Measurements from ENCODE around the gene RABEP2.
A peak's percentile ranks its signal among the peaks of the same experiment; 100 is the strongest.
"Not testable (repeated sequence)": the region's sequence is repeated elsewhere in the genome, so short reads cannot be mapped to it uniquely, and the experiment has no call there.

Gene RABEP2

DNA sequence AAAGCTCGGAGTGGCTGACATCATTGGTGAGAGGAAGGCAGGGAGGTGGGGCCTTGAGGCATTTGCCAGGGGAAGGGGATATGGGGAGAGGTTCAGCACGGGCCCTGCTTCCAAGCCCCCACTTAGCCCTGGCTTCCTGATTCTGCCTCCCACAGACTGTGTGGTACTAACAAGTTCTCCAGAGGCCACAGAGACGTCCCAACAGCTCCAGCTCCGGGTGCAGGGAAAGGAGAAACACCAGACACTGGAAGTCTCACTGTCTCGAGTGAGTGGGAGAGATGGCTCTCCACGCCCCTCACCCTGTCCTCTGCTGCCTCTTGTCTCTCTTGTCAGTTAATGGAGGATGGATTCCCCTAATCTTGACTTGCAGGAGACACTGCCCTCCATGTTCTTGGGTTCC lies 33.8 kb upstream of the RABEP2 start:
- DNase-seq (ENCODE audit: low spot score): no peak
- H3K4me3 ChIP-seq: no peak overlapping the region
- TF ChIP-seq CTCF (IDR thresholded peaks at IDR 0.05): no peak

GRCh38 chr16:28958216-28958615 lies 33.2 kb upstream of the RABEP2 start:
- H3K4me3 ChIP-seq: no peak overlapping the region
- DNase-seq (ENCODE audit: low spot score): no peak

More for the DNA sequence above, 33.8 kb upstream of the RABEP2 start:
- no peak overlapping the region for H3K27ac ChIP-seq

DNA sequence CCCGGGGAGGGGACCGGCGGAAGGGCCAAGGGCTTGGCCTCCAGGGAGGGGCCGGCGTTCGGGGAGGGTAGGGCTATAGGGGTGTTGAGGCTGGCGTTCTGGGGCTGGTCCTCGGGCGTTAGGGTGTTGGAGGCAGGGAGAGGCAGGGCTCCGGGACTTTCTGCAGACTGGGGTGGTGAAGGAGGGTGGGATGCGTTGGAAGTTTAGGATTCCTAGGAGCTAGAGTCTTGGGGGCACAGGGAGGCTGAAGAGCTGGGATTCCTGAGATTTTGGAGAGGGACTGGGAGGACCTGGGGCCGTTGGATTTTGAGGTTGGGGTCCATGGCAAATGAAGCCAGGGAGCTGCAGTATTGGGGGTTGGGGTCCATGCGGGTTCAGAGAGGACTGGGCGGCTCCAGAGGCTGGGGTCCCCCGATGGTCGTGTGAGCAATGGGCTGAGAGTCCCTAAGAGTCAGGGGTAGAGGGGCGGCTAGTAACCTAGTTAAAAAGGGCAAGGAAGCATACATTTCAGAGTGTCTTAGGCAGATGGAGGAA lies 26.4 kb upstream of the RABEP2 start:
- Histone ChIP-seq H3K4me3 (peak overlapping the region; percentile 96), H3K27ac (peak overlapping the region; percentile 77 to 92)
- no peak for TF ChIP-seq CTCF (IDR thresholded peaks at IDR 0.05)
- DNase-seq (ENCODE audit: low spot score): no peak

More at GRCh38 chr16:28958216-28958615, 33.2 kb upstream of the RABEP2 start:
- TF ChIP-seq CTCF (IDR thresholded peaks at IDR 0.05): no peak
- H3K27ac ChIP-seq: no peak overlapping the region

GRCh38 chr16:28950648-28951409 lies 25.8 kb upstream of the RABEP2 start, which contains the start of gene NFATC2IP:
NFATC2IP (plus strand) TSS chr16:28950937; CDS start chr16:28951012, 75 bp downstream.
- peak within 1 kb of the TSS; percentile 96 for H3K4me3 ChIP-seq
- TF ChIP-seq CTCF (IDR thresholded peaks at IDR 0.05): no peak
- H3K27ac ChIP-seq: peak within 1 kb of the TSS; percentile 77 to 92
- peak; percentile 100 for DNase-seq (ENCODE audit: low spot score)

GRCh38 chr16:28946681-28947080 lies 21.6 kb upstream of the RABEP2 start:
- DNase-seq (ENCODE audit: low spot score): no peak
- no peak for TF ChIP-seq CTCF (IDR thresholded peaks at IDR 0.05)
- no peak overlapping the region for H3K4me3 ChIP-seq
- H3K27ac ChIP-seq: no peak overlapping the region

GRCh38 chr16:28943281-28943680 lies 18.2 kb upstream of the RABEP2 start:
- Histone ChIP-seq H3K4me3 (no peak overlapping the region), H3K27ac (no peak overlapping the region)
- no peak for TF ChIP-seq CTCF (IDR thresholded peaks at IDR 0.05)
- DNase-seq (ENCODE audit: low spot score): no peak

GRCh38 chr16:28939825-28940224 lies 14.8 kb upstream of the RABEP2 start:
- not testable (repeated sequence) for DNase-seq (ENCODE audit: low spot score); H3K27ac ChIP-seq; H3K4me3 ChIP-seq

Data from coronary artery (tissue), 2 donors.